Mesothelial cell of epicardium (in vitro differentiated cells): ENCODE measurements around the gene DTL. TPM values are rescaled to one million over a fixed set of nuclear protein-coding genes. Genes with fewer than 3 reads are reported as not detected.
"Not testable (repeated sequence)": the region's sequence is repeated elsewhere in the genome, so short reads cannot be mapped to it uniquely, and the experiment has no call there.

ENCODE experiments used
- DNase-seq, 2 experiments: peaks; one replicate each; pipeline ENCODE4 v3.0.0; 2021; ENCODE audit warnings: low spot score in 2 of 2; ENCODE audit not compliant: unreplicated experiment in 2 of 2
- H3K27ac Mint-ChIP-seq: 2 replicates; pipeline ENCODE4 v1.8.0; 2021; ENCODE audit warnings: mixed read lengths
- H3K27me3 Mint-ChIP-seq: 2 replicates; pipeline ENCODE4 v1.8.0; 2021; ENCODE audit warnings: low read depth, mixed read lengths
- H3K36me3 Mint-ChIP-seq: 2 replicates; pipeline ENCODE4 v1.8.0; 2021; ENCODE audit warnings: mixed read lengths
- H3K4me1 Mint-ChIP-seq: 2 replicates; pipeline ENCODE4 v1.8.0; 2021; ENCODE audit warnings: mixed read lengths
- H3K4me3 Mint-ChIP-seq: 2 replicates; pipeline ENCODE4 v1.8.0; 2021; ENCODE audit warnings: mild to moderate bottlenecking, moderate library complexity, mixed read lengths
- H3K9me3 Mint-ChIP-seq: 2 replicates; pipeline ENCODE4 v1.8.0; 2021; ENCODE audit warnings: mixed read lengths
- total RNA-seq: library from RNA; stranded (reverse); gene quantifications from 3 replicates; pipeline ENCODE4 v1.2.1, GENCODE V29; 2021
- TF ChIP-seq, protein P1 (sequence below): fragments of 200-600 bp; sonication (generic); IDR thresholded peaks from one replicate; pipeline ENCODE4 v1.5.0; 2021; ENCODE audit warnings: antibody characterized with exemption; ENCODE audit not compliant: unreplicated experiment

The DTL gene
- total RNA-seq, 1 donor from 2014 or later = 12.7 TPM

DNA sequence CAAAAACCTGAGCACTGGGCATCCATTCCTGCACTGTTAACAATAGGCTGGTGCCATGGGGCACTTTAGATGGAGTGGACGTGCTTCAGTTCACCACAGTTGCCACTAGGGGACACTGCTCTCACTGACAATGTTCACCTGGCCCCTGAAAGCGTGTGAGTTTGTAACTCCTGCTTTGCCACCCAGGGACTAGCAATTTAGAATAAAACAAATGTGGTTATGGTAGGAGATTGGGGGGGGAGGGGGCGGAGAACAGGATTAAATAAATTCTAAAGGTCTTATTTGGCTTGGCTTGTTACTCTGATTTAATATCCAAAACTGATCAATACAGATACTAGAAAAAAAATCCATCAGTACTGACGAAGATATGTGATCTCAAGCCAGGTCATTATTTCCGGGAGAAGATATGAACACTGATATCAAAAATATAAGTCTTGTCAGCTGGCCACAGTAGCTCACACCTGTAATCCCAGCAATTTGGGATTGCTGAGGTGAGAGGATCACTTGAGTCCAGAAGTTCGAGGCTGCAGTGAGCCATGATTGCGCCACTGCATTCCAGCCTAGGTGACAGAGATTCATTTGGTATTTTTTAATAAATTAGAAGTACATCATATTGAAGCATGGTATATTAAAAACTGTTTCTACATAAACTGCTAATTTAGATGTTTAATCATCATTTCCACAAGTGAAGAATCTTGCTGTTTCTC, 23.4 kb upstream of the DTL start:
- TF ChIP-seq, protein P1, sequence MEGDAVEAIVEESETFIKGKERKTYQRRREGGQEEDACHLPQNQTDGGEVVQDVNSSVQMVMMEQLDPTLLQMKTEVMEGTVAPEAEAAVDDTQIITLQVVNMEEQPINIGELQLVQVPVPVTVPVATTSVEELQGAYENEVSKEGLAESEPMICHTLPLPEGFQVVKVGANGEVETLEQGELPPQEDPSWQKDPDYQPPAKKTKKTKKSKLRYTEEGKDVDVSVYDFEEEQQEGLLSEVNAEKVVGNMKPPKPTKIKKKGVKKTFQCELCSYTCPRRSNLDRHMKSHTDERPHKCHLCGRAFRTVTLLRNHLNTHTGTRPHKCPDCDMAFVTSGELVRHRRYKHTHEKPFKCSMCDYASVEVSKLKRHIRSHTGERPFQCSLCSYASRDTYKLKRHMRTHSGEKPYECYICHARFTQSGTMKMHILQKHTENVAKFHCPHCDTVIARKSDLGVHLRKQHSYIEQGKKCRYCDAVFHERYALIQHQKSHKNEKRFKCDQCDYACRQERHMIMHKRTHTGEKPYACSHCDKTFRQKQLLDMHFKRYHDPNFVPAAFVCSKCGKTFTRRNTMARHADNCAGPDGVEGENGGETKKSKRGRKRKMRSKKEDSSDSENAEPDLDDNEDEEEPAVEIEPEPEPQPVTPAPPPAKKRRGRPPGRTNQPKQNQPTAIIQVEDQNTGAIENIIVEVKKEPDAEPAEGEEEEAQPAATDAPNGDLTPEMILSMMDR = peak; percentile 89
- H3K27me3 Mint-ChIP-seq = no peaks in the 10 kb centered on the region
- DNase-seq = peak in 1 of 2 experiments; percentile 61

DNA sequence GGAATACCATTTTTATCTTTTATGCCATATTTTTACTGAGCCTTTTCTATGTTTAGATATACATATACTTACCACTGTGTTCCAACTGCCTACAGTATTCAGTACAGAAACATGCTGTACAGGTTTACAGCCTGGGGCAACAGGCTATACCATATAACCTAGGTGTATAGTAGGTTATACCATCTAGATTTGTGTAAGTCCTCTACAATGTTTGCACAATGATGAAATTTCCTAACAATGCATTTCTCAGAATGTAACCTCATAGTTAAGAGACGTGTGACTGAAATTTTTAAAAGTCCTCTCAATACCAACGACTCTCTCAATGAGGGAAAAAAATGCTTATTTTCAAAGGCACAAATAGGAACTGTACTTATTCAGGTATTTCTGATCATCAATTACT, 21.9 kb upstream of the DTL start:
- H3K36me3 Mint-ChIP-seq = peaks cover 20% of the 10 kb centered on the region
- no peak overlapping the region for H3K27ac Mint-ChIP-seq
- H3K4me3 Mint-ChIP-seq = no peak overlapping the region
- H3K27me3 Mint-ChIP-seq = no peaks in the 10 kb centered on the region
- no peaks in the 10 kb centered on the region for H3K9me3 Mint-ChIP-seq
- H3K4me1 Mint-ChIP-seq = no peaks in the 10 kb centered on the region
- TF ChIP-seq, protein P1 = no peak
- no peak for DNase-seq

More for the DNA sequence above, 23.4 kb upstream of the DTL start:
- Mint-ChIP-seq H3K4me1 (no peaks in the 10 kb centered on the region), H3K36me3 (peaks cover 20% of the 10 kb centered on the region), H3K27ac (no peak overlapping the region), H3K9me3 (no peaks in the 10 kb centered on the region), H3K4me3 (no peak overlapping the region)

DNA sequence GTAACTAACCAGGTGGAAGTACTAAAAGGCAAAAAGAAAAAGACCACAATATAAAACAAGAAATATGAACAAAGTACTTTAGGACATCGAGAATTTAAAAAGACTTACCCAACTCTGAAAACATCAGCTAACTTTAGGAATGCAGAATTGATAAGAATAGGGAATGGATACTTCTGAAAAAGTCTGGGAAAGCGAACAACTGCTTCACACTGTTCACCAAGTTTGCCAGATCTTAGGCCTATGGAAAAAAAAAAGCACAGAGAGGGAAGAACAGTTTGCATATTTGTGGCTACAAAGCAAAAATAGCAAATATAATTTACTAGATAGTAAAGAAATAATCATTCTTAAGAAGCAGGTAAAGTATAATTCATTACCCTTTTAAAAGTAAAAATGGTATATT, 14.6 kb upstream of the DTL start:
- Mint-ChIP-seq H3K4me1 (no peaks in the 10 kb centered on the region), H3K27ac (no peak overlapping the region), H3K9me3 (peaks cover 19% of the 10 kb centered on the region), H3K27me3 (no peaks in the 10 kb centered on the region), H3K4me3 (no peak overlapping the region), H3K36me3 (peaks cover 26% of the 10 kb centered on the region)
- TF ChIP-seq, protein P1 = no peak
- DNase-seq = no peak

DNA sequence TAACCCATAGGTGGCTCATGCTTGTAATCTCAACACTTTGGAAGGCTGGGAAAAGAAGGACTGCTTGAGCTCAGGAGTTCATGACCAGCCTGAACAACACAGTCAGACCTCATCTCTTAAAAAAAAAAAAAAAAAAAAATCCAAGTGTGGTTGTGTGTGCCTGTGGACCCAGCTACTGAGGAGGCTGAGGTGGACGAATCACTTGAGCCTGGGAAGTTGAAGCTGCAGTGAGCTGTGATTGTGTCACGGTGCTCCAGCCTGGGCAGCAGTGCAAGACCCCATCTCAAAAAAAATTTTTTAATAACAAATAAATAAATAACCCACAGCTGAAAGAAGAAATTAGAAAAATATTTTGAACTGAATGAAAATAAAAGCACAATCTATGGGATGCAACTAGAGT, 14.0 kb upstream of the DTL start:
- TF ChIP-seq, protein P1 = no peak
- no peaks in the 10 kb centered on the region for H3K4me1 Mint-ChIP-seq
- H3K36me3 Mint-ChIP-seq = peaks cover 20% of the 10 kb centered on the region
- peaks cover 19% of the 10 kb centered on the region for H3K9me3 Mint-ChIP-seq
- H3K27ac Mint-ChIP-seq = no peak overlapping the region
- no peaks in the 10 kb centered on the region for H3K27me3 Mint-ChIP-seq
- no peak for DNase-seq
- H3K4me3 Mint-ChIP-seq = no peak overlapping the region

DNA sequence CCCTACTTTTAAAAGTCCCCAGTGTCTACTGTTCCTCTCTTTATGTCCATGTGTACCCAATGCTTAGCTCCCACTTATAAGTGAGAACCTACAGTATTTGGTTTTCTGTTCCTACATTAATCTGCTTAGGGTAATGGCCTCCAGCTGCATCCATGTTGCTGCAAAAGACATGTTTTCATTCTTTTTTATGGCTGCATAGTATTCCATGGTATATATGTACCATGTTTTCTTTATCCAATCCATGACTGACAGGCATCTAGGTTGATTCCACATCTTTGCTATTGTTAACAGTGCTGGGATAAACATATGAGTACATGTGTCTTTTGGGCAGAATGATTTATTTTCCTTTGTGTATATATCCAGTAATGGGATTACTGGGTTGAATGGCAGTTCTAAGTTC, 12.6 kb upstream of the DTL start:
- H3K4me3 Mint-ChIP-seq, H3K27ac Mint-ChIP-seq, DNase-seq, H3K27me3 Mint-ChIP-seq, H3K4me1 Mint-ChIP-seq: not testable (repeated sequence)
- H3K36me3 Mint-ChIP-seq = peaks cover 17% of the 10 kb centered on the region
- H3K9me3 Mint-ChIP-seq = peaks cover 19% of the 10 kb centered on the region

DNA sequence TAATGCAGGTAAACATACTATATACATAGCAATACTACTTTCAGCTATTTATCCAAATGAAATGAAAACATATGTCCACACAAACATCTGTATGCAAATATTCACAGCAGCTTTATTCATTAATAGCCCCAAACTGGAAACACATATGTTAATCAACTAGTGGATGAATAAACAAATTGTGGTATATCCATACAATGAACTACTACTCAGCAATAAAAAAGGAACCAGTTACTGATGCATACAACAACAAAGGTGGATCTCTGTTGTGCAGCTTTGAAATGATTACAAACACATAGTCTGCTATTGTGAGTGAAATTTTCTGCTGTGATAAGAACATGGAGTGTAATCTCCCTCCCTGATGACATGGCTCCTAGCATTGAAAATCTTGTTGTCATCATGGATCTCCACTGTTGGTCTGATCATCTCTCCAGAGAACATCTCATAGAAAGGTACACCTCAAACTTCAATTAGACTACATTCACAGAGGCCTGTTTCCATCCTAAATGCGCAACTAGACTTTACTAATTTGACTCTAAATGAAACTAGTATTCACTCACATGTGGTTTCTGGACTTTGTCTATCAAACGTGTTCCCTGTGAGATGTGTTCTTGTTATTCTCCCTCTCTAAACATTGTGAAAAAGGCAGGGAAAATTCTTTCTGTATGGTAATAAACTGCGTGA, 10.9 kb upstream of the DTL start:
- Mint-ChIP-seq H3K27ac (no peak overlapping the region), H3K4me1 (peaks cover 2% of the 10 kb centered on the region)
- DNase-seq = no peak

DNA sequence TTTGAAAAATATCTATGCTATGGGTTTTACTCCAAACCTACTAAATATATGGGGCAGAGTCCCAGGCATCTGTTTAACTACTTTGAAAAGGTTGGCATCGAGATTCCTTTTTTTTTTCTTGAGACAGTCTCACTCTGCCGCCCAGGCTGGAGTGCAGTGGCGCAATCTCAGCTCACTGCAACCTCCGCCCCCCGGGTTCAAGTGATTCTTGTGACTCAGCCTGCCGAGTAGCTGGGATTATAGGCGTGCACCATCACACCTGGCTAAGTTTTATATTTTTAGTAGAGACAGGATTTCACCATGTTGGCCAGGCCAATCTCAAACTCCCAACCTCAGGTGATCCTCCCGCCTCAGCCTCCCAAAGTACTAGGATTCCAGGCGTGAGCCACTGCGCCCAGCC, 7.8 kb upstream of the DTL start:
- not testable (repeated sequence) for DNase-seq, H3K4me3 Mint-ChIP-seq, H3K27me3 Mint-ChIP-seq, H3K27ac Mint-ChIP-seq
- H3K4me1 Mint-ChIP-seq = peaks cover 11% of the 10 kb centered on the region
- H3K36me3 Mint-ChIP-seq = peaks cover 16% of the 10 kb centered on the region
- peaks cover 19% of the 10 kb centered on the region for H3K9me3 Mint-ChIP-seq

More for the DNA sequence above, 10.9 kb upstream of the DTL start:
- Mint-ChIP-seq H3K4me3 (no peak overlapping the region), H3K27me3 (no peaks in the 10 kb centered on the region), H3K36me3 (peaks cover 15% of the 10 kb centered on the region), H3K9me3 (peaks cover 19% of the 10 kb centered on the region)
- TF ChIP-seq, protein P1 = no peak
